Right renal pelvis (tissue), 4 donors: ENCODE data around the gene MAN1C1. TPM values are rescaled to one million over a fixed set of nuclear protein-coding genes. Genes with fewer than 3 reads are reported as not detected.

Experiments used
- DNase-seq, 4 donors: peaks; one replicate each; pipeline ENCODE4 v3.0.0-alpha.2; 2013; ENCODE audit warnings: low read depth in 4 of 4, low spot score in 3 of 4, missing footprints in 1 of 4
- polyA plus RNA-seq, 4 donors: library from polyadenylated mRNA; unstranded; fragments of 120-200 nt; gene quantifications; one replicate each; pipeline ENCODE4 v1.2.1, GENCODE V29; 2013; ENCODE audit not compliant: insufficient read length in 4 of 4

Gene MAN1C1
- polyA plus RNA-seq, 4 donors = 16.2 to 18.7 (median 17.5) TPM

DNA sequence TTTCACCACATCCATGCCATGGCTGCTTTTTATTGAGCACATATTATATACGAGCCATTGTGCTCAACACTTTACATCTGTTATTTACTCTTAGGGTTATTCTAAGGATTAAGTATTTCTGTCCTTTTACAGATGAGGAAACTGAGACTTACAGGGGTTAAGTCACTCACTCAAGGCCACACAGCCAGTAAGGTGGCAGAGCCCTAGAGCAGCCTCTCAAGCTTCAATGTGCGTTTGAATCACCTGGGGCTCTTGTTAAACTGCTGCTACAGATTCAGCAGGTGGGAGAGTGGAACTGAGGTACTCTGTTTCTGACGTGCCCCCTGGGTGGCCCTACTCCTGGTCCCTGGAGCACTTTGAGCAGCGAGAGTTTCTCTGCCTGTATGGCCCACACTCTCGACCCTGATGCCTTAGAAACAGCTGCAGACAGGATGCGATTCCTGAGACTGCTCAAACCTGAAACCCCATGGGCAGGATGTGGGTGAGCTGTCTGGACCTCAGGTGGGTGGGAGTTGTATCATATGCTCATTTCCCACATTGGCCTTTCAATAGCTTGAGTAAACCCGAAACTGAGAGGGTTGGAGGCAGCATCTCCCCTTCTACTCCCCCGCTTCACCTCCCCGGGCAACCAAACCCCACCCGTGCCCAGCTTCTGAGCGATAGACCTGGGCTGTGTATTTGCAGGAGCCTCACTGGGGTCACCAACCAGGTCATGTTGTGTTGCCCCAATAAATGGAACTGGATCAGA lies 59.3 kb downstream of the MAN1C1 start:
- DNase-seq = no peak

DNA sequence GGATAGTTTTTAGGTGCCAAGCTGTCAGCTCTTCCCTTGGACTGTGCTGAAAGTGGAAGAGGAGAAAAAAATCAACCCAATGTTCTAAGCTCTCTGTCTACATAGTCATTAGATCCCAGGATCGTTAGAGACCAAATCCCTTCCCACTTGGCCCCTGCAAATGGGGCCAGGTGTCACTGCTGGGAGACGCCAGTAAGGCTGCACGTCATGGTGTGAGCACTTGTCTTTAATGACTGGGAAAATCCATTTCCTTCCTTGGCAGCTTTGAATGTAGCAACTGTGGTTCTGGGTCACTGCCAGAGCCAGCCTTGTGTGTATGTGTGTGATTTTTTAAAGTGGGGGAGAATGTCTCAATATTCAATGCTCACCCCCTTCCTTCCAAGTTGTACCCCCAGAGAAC lies 59.9 kb downstream of the MAN1C1 start:
- DNase-seq = no peak

DNA sequence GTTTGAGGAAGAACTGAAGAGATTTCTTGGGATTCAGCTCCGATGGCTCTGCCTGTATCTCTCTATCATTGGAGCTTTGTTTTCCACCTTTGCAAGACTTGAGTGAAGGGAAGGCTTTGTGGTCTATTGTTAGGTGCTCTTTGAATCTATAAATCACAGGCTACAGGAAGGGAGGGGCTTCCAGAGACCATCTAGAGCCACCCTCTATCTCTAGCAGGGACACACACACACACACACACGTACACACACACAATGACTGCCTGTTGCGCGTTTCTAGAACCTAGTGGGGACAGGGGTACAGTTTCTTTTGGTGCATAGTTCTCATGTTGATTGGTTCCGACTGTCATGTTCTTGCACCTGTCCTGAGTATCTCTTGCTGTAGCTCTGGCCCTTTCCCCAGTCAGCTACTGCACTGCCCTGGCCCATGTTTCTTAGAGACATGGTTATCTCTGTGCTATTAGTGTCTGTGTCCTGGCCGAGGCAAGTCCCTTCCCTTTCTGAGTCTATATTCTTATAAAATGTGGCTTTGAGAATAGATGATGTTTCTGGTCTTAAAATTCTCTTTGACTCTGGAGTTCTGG lies 60.7 kb downstream of the MAN1C1 start:
- no peak for DNase-seq

GRCh38 chr1:25679171-25679570 lies 62.6 kb downstream of the MAN1C1 start:
- DNase-seq = no peak

DNA sequence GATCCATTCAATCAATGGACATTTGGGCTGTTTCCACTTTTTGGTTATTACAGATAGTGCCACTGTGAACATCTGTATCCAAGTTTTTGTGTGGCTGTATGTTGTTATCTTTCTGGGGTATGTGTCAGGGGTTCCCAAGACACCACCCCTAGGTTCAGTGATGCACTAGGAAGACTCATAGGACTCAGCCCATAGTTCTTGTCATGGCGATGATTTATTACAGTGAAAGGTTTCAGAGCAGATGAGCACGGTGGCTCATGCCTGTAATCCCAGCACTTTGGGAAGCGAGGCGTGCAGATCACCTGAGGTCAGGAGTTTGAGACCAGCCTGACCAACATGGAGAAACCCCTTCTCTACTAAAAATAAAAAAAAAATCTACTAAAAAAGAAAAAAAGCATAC lies 64.1 kb downstream of the MAN1C1 start:
- no peak for DNase-seq

- no peak for DNase-seq
Measured at GRCh38 chr1:25682059-25682601, 65.5 kb downstream of the MAN1C1 start.

DNA sequence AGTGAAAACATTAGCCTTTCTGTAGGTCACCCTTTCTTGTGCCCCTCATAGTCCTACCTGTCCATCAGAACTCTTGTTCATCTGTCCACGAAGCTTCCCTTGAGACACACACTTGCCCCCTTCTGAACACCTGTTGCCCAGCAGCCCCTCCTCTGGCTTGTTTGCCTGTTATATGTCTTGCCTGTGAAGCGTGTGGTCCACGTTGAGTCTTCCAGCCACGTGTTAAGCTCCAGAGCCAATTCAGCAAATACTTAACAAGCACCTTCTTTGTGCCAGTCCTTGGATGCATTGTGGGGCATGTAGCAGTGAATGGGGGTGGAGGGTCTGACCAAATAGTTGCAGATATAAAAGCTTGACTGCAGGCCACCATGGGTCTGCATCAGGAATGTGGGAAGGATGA lies 66.6 kb downstream of the MAN1C1 start:
- no peak for DNase-seq

GRCh38 chr1:25683731-25684130 lies 67.1 kb downstream of the MAN1C1 start:
- DNase-seq = no peak

- no peak for DNase-seq
Measured at GRCh38 chr1:25684216-25684965, 67.8 kb downstream of the MAN1C1 start.

DNA sequence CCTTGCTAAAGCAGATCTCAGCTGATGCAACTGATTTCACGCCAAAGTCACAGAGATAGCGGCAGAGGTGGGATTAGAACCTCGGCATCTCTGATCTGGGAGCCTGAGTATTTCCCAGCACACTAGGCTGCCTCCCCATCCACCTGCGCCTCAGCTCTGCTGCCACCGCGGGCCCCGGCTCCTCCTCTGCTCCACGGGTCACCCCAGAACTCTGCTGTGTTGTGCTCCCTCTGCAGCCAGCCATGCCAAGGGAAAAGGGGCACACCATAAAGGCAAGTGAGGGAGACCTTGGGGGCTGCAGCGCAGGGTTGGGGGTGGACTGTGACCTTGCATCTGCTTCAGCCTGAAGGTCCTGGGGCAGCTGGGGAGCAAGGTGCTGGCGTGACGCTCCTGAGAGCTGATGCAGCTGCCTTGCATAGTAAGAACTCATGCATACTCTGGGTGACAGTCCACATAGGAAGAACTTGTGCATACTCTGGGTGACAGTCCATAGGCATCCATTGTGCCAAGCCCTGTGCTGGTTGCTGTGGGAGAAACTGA lies 68.7 kb downstream of the MAN1C1 start:
- DNase-seq = no peak

GRCh38 chr1:25685938-25686665 lies 69.5 kb downstream of the MAN1C1 start:
- no peak for DNase-seq

- no peak for DNase-seq
Measured at GRCh38 chr1:25687221-25688017, 70.8 kb downstream of the MAN1C1 start.

DNA sequence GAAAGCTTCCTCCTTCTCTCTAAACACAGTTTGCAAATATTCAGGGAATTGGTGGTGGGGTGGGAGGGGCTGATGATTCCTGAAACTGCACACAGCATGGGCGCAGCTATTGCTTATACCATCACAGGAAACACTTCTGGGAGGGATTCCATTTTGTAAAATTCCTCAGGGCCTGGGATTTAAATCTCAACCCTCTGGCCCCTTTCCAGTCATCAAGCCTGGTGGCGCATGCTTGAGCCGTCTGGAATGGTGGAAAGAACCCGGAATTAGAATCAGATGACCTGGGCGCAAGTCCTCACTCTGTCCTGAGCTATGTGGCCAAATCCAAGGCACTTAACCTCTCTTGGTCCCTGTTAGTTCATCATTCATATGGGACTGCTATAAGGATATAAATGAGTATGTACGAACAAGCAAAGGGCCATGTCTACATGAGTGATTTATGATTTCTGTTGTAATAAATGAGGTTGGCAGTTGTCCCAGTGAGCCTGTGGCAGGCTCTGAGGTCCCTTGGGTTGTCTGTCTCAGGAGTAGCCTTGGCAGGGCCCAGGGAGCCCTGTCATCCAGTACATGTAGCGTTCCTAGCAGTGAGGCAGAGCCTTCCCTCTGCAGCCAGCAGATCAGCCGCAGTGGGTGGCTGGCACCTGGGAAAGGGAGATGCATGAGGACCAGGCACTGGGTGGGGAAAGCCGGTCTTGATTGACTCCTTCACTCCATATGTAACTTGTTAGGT lies 72.0 kb downstream of the MAN1C1 start:
- DNase-seq = no peak

DNA sequence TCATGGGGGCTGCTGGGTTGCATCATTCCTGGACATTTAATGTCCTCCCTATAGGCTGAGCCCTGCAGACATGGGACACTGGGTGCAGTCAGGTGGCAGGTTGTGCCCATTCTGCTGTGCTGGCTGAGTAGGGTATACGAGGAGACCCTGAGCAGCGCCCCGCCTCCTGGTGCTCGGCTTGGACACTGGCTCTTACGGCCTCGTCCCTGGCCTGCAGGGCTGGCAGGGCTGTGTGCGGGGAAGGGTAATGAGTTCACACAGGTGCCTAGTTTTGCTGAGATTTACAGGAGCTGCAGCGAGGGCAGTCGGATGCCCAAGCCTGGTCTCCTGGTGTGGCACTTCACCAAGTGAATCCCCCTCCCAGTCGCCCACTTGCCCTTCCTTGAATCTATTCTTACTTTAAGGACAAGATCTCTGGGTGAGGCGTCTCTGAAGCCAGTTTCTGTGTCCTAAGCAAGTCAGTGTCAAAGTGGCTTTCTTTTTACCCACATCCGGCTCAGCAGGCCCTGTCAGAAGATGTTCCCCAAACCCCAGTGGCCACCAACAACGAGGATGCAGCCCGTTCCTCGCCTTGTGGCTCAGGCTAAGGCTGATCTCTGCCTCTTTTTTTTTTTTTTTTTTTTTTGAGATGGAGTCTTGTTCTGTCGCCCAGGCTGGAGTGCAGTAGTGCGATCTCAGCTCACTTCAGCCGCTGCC lies 73.2 kb downstream of the MAN1C1 start:
- no peak for DNase-seq

DNA sequence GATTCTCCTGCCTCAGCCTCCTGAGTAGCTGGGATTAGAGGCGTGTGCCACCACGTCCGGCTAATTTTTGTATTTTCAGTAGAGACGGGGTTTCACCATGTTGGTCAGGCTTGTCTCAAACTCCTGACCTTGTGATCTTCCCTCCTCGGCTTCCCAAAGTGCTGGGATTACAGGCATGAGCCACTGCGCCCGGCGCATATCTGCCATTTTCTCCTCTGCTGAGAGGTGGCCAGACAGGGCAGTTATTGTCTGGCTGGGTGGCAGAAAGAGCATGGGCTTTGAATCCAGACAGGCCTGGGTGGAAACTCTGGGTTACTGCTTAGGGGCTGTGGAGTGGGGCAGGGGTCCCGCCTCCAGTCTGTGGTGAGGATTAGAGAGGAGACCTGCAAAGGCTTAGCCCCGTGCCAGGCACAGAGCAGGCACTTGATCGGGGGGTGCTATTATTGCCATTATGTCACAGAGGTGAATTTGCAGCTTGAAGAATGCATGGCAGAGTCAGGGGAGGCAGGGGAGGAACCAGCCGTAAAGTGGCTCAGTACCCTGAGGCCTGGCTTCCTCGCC lies 73.9 kb downstream of the MAN1C1 start:
- no peak for DNase-seq

DNA sequence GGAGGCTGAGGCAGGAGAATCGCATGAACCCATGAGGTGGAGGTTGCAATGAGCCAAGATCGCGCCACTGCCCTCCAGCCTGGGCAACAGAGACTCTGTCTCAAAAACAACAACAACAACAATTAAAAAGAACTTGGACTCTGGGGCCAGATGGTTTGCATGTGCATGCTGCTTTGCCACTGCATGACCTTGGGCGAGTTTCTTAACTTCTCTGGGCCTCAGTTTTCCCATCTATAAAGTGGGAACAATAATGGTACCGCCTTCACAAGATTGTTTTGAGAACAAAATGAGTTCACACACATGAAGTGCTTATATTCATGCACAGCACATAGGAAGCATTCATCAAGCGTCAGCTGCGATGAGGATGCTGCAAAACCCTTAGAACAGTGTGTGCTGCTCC lies 74.6 kb downstream of the MAN1C1 start:
- no peak for DNase-seq

DNA sequence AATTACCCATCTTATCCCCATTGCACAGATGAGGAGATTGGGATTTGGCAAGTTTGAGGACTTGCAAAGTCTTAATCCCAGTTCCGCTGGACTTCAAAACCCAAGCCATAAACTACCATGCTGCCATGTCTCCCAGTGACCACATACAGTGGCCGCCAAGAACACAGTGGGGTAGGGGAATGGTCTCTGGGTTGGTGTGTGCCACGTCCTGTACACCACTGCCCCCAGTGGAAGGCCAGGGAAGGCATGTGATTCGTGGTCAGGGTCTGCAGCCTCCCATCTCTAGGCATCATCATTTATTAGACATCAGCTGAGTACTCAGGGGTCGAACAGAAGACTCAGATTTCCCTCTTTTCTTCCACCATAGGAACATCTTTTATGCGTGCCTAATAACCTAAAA lies 76.0 kb downstream of the MAN1C1 start:
- no peak for DNase-seq
